ELR (cell line): ENCODE measurements around the gene SMCR8.
"Not testable (repeated sequence)": the region's sequence is repeated elsewhere in the genome, so short reads cannot be mapped to it uniquely, and the experiment has no call there.

Experiments used
- DNase-seq: peaks from one replicate; pipeline ENCODE4 v3.0.0-alpha.2; 2015; ENCODE audit warnings: low read depth

Gene SMCR8

GRCh38 chr17:18361837-18362697, 47.0 kb downstream of the SMCR8 start:
- DNase-seq, result no peak

- peak; percentile 42 for DNase-seq
Measured at GRCh38 chr17:18362698-18363100, 47.6 kb downstream of the SMCR8 start.

GRCh38 chr17:18363101-18364049, 48.3 kb downstream of the SMCR8 start, which contains the start of gene SHMT1:
SHMT1 (minus strand) TSS chr17:18363550; CDS start chr17:18355981, 7,569 bp downstream.
- DNase-seq, result peak; percentile 93

- DNase-seq, result no peak
Measured at GRCh38 chr17:18364166-18364565, 49.1 kb downstream of the SMCR8 start.

GRCh38 chr17:18368946-18369345, 53.9 kb downstream of the SMCR8 start:
- peak; percentile 45 for DNase-seq

- DNase-seq, result no peak
Measured at GRCh38 chr17:18370761-18371160, 55.7 kb downstream of the SMCR8 start.

- no peak for DNase-seq
Measured at GRCh38 chr17:18371455-18371854, 56.4 kb downstream of the SMCR8 start.

- not testable (repeated sequence) for DNase-seq
Measured at GRCh38 chr17:18373181-18373580, 58.1 kb downstream of the SMCR8 start.

- DNase-seq, result no peak
Measured at GRCh38 chr17:18374216-18374615, 59.1 kb downstream of the SMCR8 start.
